Loucy (cell line): ENCODE data around the gene REEP1.
"Not testable (repeated sequence)": the region's sequence is repeated elsewhere in the genome, so short reads cannot be mapped to it uniquely, and the experiment has no call there.

Source experiments
- H2AFZ ChIP-seq: fragments of 200-600 bp; sonication (generic); 2 replicates; pipeline ENCODE4 v1.6.0; 2016; ENCODE audit warnings: antibody characterized with exemption, mild to moderate bottlenecking, low read length, moderate library complexity
- H3F3A ChIP-seq: fragments of 200-600 bp; 2 replicates; pipeline ENCODE4 v1.6.0; 2016; ENCODE audit warnings: antibody characterized with exemption, low read depth, mild to moderate bottlenecking
- H3K27me3 ChIP-seq: fragments of 200-600 bp; sonication (generic); 2 replicates; pipeline ENCODE4 v1.6.1; 2014; ENCODE audit warnings: low read length, mild to moderate bottlenecking; ENCODE audit not compliant: insufficient read depth, poor library complexity, severe bottlenecking
- H3K36me3 ChIP-seq: fragments of 200-600 bp; sonication (generic); 2 replicates; pipeline ENCODE4 v1.6.1; 2016; ENCODE audit warnings: low read length; ENCODE audit not compliant: insufficient read depth
- H3K4me1 ChIP-seq: fragments of 200-600 bp; sonication (generic); 2 replicates; pipeline ENCODE4 v1.5.1; 2014; ENCODE audit warnings: low read length, mild to moderate bottlenecking; ENCODE audit not compliant: insufficient read depth, poor library complexity, severe bottlenecking
- H3K4me2 ChIP-seq: fragments of 200-600 bp; sonication (generic); 2 replicates; pipeline ENCODE4 v1.6.0; 2014; ENCODE audit warnings: antibody characterized with exemption, low read length, low read depth, mild to moderate bottlenecking; ENCODE audit not compliant: poor library complexity, severe bottlenecking
- H3K4me3 ChIP-seq: fragments of 200-600 bp; sonication (generic); 2 replicates; pipeline ENCODE4 v1.5.1; 2014; ENCODE audit warnings: low read length, mild to moderate bottlenecking, mixed read lengths; ENCODE audit not compliant: poor library complexity, severe bottlenecking
- H3K79me2 ChIP-seq: fragments of 200-600 bp; sonication (generic); 2 replicates; pipeline ENCODE4 v1.6.1; 2014; ENCODE audit warnings: low read length; ENCODE audit not compliant: insufficient read depth
- H3K9ac ChIP-seq: fragments of 200-600 bp; sonication (generic); 2 replicates; pipeline ENCODE4 v1.6.0; 2014; ENCODE audit warnings: mild to moderate bottlenecking, low read depth, low read length, moderate library complexity; ENCODE audit not compliant: poor library complexity, severe bottlenecking
- H3K9me2 ChIP-seq: fragments of 200-600 bp; sonication (generic); replicated peaks from 2 replicates; pipeline ENCODE4 v1.6.1; 2016; ENCODE audit warnings: low read depth, low read length, mixed read lengths
- H3K9me3 ChIP-seq: fragments of 200-600 bp; sonication (generic); 2 replicates; pipeline ENCODE4 v1.6.1; 2014; ENCODE audit warnings: mild to moderate bottlenecking, antibody characterized with exemption, low read length, low read depth; ENCODE audit not compliant: insufficient read depth
- H4K20me1 ChIP-seq: fragments of 200-600 bp; sonication (generic); 2 replicates; pipeline ENCODE4 v1.6.0; 2014; ENCODE audit warnings: antibody characterized with exemption, low read length, mild to moderate bottlenecking; ENCODE audit not compliant: insufficient read depth, poor library complexity, severe bottlenecking
- EZH2phosphoT487 ChIP-seq: fragments of 200-600 bp; IDR thresholded peaks from 2 replicates; pipeline ENCODE4 v1.6.1; 2018; ENCODE audit warnings: antibody characterized with exemption, mild to moderate bottlenecking, moderate library complexity, borderline replicate concordance
- TF ChIP-seq, protein P1 (sequence below): fragments of 200-600 bp; sonication (generic); conservative IDR thresholded peaks from 2 replicates; pipeline ENCODE4 v1.5.1; 2014; ENCODE audit warnings: mild to moderate bottlenecking, antibody characterized with exemption, low read length

Gene REEP1

DNA sequence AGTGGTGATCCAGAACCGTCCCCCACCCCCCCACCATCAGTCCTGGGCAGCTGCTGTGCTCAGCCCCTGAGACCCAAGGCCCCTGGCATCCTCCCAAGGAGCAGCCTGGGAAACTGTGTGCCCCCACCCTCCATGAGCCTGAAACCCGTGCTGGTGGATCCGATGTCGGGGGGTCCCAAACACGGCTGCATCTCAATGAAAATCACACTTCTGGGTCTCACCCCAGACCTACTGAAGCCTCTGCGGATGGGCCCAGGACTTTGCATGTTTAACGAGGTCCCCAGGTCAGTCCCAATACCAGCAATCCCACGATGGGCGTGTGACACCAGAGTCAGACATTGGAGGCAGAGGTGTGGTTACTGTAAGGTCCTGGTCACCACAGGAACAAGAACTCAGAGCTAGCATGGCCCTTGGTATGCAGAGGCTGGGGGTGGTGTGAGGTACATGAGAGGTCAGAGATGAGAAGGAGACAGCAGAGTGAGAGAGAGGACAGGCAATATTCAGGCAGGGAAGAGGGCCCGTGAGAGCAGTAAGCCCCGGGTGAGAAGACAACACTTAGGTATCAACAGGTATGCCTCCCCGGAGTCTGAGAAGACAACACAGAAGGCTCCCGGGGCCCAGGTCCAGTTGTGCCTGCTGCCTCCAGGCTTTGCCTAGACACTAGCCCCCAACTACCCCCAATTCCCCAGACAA, 105.6 kb downstream of the REEP1 start:
- Histone ChIP-seq H4K20me1 (no peaks in the 10 kb centered on the region), H3K27me3 (peaks cover 44% of the 10 kb centered on the region), H3K9ac (no peak overlapping the region), H3K4me3 (no peak overlapping the region), H3K36me3 (no peaks in the 10 kb centered on the region), H3F3A (no peaks in the 10 kb centered on the region), H3K9me2 (no peaks in the 10 kb centered on the region), H3K9me3 (no peaks in the 10 kb centered on the region), H3K4me2 (no peak overlapping the region), H3K4me1 (no peaks in the 10 kb centered on the region), H2AFZ (no peak overlapping the region), H3K79me2 (no peaks in the 10 kb centered on the region)
- no peak for TF ChIP-seq EZH2phosphoT487
- TF ChIP-seq, protein P1, sequence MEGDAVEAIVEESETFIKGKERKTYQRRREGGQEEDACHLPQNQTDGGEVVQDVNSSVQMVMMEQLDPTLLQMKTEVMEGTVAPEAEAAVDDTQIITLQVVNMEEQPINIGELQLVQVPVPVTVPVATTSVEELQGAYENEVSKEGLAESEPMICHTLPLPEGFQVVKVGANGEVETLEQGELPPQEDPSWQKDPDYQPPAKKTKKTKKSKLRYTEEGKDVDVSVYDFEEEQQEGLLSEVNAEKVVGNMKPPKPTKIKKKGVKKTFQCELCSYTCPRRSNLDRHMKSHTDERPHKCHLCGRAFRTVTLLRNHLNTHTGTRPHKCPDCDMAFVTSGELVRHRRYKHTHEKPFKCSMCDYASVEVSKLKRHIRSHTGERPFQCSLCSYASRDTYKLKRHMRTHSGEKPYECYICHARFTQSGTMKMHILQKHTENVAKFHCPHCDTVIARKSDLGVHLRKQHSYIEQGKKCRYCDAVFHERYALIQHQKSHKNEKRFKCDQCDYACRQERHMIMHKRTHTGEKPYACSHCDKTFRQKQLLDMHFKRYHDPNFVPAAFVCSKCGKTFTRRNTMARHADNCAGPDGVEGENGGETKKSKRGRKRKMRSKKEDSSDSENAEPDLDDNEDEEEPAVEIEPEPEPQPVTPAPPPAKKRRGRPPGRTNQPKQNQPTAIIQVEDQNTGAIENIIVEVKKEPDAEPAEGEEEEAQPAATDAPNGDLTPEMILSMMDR, result no peak

DNA sequence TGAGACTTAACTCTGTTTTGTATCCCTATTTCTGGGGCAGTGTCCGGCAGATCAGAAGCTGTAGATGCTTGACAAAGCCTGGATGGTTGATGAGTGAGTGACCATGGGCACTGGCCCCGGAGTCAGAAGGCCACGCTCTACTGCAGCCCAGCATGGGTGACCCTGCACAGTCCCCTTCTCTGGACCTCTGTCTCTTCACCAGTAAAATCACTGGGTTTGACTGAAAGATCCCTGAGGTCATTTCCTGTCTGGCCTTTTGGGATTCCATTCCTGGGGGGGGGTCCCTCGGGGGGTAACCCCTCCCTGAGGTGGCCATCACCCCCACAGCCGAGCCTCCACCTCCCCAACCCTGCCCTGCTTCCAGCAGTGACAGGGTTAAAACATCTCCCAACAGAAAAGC, 106.5 kb downstream of the REEP1 start:
- H3K36me3 ChIP-seq, result no peaks in the 10 kb centered on the region
- TF ChIP-seq, protein P1, result no peak
- TF ChIP-seq EZH2phosphoT487, result no peak
- H3K9me3 ChIP-seq, result no peaks in the 10 kb centered on the region
- no peak overlapping the region for H3K9ac ChIP-seq
- peaks cover 38% of the 10 kb centered on the region for H3K27me3 ChIP-seq
- no peak overlapping the region for H3K4me2 ChIP-seq
- H3K79me2 ChIP-seq, result no peaks in the 10 kb centered on the region
- no peaks in the 10 kb centered on the region for H3K4me1 ChIP-seq
- no peak overlapping the region for H2AFZ ChIP-seq
- H3K9me2 ChIP-seq, result no peaks in the 10 kb centered on the region
- H3K4me3 ChIP-seq, result no peak overlapping the region
- no peaks in the 10 kb centered on the region for H4K20me1 ChIP-seq
- no peaks in the 10 kb centered on the region for H3F3A ChIP-seq

DNA sequence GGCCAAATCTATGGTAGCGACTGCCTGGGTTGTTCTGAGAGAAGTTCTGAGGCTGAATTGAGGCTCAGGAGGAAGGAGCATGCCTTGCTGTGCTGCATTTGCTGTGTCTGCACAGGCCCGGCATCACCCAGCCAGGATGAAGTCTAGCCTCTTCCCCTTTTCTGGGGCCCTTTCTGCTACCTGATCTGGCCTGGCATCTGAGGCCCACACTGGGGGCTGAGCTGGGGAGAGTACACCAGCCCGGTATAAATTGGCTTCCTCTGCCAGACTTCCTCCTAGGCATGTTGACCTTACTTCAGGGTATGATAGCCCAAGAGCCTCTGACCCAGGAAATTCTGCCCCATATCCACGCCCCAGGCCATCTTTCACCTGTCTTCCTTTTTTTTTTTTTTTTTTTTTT, 108.2 kb downstream of the REEP1 start:
- Histone ChIP-seq H3K36me3 (no peaks in the 10 kb centered on the region), H3K9me2 (no peaks in the 10 kb centered on the region), H3K4me1 (no peaks in the 10 kb centered on the region), H2AFZ (no peak overlapping the region), H3K4me2 (no peak overlapping the region), H4K20me1 (no peaks in the 10 kb centered on the region), H3K4me3 (no peak overlapping the region), H3K9me3 (no peaks in the 10 kb centered on the region), H3K27me3 (peaks cover 24% of the 10 kb centered on the region), H3K79me2 (no peaks in the 10 kb centered on the region), H3K9ac (no peak overlapping the region), H3F3A (no peaks in the 10 kb centered on the region)
- no peak for TF ChIP-seq EZH2phosphoT487
- TF ChIP-seq, protein P1, result no peak

GRCh38 chr2:86228574-86228973, 108.9 kb downstream of the REEP1 start:
- not testable (repeated sequence) for H3K36me3 ChIP-seq, H3K4me1 ChIP-seq, H2AFZ ChIP-seq, H3K79me2 ChIP-seq, H3K9ac ChIP-seq, H3K9me3 ChIP-seq, H3K9me2 ChIP-seq, H3K4me3 ChIP-seq, H3F3A ChIP-seq, H3K4me2 ChIP-seq, H4K20me1 ChIP-seq
- H3K27me3 ChIP-seq, result peaks cover 18% of the 10 kb centered on the region
